ENCODE results near the gene L3MBTL3.

Gene L3MBTL3

DNA sequence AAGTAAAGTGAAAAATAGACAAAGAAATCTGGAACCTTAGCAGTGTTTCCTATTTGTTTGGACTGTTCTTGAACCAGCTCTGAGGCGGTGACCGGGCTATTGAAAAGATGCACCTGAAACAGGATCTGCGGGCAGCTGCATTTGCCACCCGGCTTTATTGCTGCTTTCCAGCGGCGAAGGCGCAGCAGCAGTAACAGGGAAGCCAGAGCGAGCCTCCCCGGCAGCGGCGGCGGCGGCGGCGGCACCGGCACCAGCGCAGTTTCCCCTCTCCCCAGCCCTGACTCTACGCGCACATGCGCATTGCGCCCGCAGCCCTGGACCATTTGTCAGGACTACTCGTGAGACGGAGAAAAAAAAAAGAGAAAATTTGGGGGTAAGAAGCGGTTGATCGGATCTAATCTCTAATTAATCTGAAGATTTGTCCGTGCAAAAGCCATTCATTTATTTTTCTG is at the start of gene L3MBTL3:
Gene L3MBTL3 (plus strand): TSS at position 290 of the 452 bp plus-strand sequence. CDS start 24,119 bp downstream, outside the sequence.
- DNase-seq, result peak; percentile 55

DNA sequence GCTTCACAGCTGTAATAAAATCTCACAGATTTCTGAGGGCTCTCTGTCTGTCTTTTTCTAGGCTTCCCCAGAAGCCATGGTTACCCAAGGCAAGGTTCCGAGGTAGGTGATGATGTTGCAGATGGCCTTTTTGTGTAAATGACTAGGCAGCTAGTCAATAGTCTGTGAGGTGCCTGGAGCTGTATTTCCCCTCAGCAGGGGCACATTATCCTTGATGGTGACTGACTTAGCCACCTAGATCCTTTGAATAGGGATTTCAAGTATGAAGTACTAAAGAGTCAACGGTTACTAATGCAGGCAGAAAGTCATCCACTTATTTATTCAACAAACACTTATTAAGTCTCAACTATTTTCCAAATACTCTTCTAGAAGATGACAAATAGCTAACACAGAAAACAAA is 49.3 kb upstream of the L3MBTL3 start:
- DNase-seq, result no peak

DNA sequence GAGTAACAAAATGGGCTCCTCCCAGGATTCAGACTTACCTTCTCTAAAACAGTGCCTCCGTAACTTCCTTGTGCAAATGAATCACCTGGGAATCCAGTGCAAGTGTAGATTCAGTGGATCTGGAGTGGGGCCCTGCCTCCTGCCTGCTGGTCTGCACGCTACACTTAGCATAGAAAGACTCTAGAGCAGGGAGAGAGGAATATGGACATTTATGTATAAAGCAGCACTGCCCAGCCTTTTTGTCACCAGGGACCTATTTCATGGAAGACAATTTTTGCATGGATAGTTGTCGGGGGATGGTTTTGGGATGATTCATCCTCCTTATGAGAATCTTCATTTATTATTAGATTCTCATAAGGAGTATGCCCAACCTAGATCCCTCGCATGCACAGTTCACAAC is 42.3 kb upstream of the L3MBTL3 start:
- DNase-seq, result no peak

DNA sequence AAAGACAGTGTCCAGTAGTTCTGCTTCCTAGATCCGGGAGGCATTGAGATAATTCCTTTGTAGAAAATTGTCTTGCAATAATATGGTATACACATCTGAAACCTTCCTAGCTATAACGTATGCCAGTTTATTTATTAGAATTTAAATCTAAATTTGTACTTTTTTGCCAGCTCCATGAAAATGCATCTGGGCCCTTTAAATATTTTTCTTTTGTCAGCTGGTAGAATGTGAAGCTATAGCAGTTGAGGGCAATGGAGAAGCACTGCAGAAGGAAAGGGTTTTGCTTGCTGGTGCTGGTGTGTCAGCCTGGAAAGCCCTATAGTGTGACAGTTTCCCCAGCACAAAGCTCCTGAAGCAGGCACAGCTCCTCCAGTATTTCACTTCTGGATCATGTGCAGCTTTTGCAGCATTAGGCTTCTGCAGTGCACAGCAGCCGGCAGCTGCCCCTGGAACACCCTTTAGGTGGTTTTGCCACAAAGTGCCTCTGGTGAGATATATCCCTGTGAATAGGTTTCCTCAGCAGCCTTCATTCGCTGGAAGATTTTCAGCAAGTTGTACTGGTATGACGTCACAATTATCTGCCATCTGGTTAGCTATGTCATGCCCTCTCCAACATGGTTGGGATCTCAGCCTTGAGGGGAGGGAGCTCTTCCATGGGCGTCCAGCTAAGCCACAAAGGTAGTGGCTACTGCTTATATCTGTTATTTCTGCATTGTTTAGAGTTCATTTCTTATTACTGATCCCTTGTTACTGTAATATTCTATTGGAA is 40.0 kb upstream of the L3MBTL3 start:
- DNase-seq, result no peak

DNA sequence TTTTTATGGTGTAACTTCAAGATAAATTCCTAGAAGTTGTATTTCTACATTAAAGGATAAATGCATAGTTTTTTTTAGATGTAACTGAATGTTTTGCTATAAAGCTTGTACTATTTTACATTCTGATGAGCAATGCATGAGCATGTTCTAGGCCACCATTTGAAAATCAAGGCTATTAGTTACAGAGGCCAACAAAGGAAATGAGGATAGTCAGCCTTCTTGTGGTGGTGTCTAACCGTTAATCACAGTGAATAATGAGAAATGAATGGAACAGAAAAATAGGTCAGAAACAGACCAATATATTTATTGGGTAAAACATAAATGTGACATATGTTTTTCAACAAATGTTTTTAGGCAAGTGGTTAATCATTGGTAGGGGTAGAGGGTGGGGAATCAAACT is 37.6 kb upstream of the L3MBTL3 start:
- DNase-seq, result no peak

DNA sequence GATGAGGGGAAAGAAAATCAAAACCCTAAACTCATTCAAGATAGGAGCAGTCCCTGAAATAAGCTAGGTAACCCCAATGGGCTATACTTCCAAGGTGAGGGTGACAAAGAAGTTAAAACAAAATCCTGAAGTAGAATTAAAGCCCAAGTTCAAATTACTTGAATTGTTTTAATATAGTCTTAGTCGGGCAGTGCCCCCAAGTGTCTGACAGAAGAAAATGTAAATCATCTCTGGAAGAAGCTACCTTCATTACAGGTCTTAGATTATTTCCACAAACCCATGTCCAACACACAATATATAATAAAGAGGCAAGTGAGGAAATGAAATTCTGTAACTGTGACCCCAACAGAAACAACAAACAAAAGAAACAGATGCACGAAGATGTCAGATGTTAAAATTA is 36.8 kb upstream of the L3MBTL3 start:
- DNase-seq, result no peak

DNA sequence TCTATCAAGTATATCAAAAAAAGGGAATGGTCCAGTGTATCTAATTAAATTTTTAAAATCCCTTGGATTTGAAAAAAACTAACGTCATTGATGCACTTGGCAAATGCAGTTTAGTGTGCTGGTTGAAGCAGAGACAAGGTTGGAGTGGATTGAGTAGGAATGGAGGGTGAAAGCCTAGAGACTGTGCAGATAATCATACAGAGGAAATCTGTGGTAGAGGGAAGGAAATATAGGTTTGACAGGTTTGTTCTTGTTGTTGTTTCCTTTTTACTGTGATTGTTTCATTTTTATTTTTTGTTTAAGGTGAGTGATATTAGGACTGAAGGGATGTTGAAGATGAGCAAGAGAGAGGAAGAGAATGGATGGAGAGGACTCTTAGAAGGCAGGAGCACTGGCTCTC is 29.0 kb upstream of the L3MBTL3 start:
- DNase-seq, result no peak

DNA sequence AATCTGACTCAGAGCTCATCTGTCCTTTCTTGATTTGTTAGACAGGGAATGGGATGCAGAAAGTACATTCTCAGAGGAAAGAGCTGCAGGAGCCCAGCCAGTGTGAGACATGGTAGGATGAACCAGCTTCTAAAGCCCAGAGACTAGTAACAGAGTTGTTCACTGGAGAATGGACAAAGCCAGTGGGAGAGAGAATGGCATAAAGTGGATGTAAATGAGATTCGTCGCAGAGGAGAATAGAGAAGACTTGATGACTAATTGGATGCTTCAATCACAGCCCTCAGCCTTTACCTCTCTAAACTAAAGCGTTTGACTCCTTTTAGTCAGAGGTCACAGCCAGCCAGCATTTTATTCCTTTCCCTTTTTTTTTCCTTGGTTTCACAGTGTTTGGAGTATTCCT is 25.5 kb upstream of the L3MBTL3 start:
- DNase-seq, result no peak

DNA sequence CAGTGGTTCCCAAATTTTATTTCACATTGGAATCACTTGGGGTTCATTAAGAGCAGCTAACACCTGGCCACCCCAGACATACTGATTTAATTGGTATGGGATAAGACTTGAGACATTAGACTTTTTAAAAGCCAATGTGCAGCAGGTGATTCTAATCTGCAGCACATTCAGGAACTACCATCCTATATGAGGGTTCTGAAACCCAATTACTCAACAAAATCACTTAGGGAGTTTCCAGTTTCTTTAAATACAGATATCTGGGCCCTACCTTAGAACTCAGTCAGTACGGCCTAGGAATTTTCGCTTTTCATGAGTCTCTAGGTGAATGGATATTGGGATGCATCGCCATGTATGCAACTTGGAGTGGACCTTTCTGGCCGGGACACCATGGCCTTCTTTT is 24.0 kb upstream of the L3MBTL3 start:
- DNase-seq, result no peak

DNA sequence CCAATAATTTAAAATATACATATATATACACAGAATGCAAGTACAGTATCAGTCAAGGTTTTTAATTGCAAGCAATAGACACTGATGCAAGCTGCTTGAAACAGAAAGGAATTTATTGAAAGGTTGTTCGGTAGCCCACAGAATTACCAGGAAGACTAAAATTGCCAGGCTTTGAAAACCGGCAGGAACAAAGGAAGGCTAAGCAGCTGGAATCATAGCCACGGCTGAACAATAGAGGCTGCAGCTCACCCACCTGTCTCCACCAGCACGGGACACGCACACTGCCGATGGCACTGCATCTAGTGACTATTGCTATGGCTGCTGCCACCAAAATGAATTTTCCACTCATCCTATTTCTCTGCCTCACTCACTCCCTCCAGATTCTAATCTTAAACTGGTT is 22.0 kb upstream of the L3MBTL3 start:
- no peak for DNase-seq

DNA sequence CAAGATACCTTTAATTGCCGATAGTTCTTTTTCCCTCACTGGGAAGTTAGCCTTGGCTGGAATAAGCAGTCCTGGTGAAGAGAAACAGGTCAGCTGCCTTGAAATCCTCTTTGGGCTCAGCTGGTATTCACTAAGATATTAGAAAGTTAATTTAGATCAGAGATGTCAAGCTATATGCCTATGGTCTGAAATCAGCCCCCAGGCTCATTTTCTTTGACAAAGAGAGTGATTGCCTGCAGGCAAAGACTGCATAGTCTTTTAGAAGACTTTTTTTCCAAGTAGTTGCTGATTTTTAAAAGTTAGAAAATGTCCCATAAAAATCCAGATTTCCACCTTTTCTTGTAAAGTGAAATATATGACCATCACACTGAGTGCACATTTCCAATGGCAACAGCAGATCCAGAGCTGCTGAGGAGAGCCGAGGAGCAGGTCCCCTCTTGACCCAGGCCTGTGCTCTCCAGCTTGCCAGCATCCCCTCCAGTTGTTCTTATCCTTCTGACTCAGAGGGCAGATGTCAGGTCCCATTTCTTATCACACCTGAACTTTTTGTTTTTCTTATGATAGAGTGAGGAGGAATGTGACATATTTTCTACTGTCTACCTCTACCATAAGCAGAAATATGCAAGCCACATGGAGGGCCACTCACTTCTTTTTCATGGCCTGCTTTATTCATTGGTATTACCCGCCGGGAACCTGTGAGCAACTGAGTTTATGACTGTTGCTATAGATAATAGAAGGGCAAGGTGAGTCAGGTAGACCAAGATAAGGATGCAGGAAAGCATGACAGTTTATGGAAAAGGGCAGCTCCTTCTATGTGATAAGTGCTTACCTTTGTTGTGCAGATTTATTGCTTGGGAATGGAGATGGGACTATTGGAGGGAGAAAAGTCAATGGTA is 17.6 kb upstream of the L3MBTL3 start:
- DNase-seq, result no peak

DNA sequence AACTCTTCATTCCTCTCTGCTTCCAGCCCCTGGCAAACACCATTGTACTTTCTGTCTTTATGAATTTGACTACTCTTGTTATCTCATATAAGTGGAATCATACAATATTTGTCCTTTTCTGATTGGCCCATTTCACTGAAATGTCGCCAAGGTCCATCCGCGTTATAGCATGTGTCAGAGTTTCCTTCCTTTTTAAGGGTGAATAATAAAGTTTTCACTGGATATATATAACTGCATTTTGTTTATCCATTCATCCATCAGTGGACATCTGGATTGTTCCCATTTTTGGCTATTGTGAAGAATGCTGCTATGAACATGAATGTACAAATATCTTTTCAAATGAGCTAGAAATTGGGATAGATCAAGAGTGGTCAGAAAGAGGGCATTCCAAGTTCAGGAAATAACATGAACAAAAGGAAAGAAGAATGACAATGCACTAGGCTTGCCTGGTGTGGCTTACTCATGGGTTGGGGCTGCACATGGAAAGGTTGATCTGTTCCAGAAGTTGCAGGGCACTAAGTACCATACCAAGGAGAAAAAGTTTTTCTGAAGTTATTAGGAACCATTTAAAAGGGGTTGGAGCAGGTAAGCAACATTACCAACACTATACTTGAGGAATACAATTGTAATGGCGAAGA is 10.0 kb upstream of the L3MBTL3 start:
- DNase-seq, result no peak

DNA sequence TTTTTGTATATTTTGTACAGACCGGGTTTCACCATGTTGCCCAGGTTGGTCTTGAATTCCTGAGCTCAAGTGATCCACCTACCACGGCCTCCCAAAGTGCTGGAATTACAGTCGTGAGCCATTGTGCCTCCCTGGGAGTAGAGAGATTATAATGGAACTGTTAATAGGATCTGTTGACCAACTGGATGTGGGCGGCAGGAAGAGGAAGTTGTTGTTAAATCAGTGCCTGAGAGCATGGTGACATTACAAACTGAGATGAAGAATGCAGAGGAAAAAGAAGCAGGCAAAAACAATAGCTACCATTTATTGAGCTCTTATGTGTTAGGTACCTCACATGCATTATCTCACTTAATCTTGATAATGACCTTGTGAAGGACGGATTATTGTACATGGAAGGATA is 9.2 kb upstream of the L3MBTL3 start:
- DNase-seq, result no peak

DNA sequence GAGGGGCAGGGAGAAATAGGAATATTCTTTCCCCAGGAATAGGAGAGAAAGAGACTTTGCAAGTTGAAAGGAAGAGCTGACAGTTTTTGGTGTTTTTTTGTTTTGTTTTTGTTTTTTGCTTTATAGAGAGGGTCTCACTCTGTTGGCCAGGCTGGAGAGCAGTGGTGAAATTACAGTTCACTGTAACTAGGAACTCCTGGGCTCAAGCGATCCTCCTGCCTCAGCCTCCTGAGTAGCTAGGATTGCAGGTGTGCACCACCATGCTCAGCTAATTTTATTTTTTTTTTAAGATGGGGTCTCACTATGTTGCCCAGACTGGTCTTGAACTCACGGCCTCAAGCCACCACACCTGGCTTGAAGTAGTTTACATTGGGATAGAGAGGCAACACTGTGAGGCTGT is 8.0 kb upstream of the L3MBTL3 start:
- no peak for DNase-seq

DNA sequence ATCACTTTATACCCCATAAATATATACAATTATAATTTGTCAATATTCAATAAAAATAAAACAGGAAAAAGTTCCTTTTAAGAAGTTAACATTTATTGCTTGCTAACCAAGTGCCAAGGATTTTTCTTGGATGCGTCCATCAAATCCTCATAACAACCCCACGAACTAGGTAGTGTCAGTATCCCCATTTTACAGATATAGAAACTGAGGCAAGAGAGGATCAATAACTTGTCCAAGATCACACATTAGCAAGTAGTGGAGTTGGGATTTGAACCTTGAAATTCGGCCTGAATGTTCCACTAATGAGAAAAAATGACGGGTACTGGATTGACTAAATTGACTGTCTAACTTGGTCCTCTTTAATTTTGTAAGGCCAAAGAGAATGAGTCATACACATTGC is 5.7 kb upstream of the L3MBTL3 start:
- DNase-seq, result no peak

DNA sequence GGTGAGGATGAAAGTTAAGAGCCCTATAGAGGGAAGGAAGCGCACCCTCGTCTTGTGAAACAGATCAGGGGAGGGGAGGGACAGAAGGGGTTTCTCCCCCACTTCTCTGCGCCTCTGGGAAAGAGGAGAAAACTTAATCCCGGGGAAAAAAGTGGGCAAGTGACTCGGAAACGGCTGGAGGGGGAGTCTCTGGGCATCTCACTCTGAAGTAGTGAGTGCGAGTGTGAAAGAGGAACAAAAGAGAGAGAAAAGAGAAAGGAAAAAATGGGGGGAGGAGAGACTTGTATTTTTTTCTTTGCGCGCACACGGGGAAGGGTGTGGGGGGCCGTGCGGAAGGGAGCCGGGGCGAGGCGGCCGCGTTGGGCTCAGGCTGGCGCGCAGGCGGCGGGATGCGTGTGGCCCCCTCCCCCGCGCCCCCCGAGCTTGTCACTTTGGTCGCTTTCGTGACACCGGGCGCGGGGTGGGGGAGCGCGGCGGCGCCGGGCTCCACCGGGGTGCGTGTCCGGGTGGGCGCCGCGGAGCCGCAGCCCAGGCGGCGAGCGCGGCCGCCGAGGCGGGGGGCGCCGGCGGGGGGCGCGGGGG is 454 bp downstream of the L3MBTL3 start:
- no peak for DNase-seq

DNA sequence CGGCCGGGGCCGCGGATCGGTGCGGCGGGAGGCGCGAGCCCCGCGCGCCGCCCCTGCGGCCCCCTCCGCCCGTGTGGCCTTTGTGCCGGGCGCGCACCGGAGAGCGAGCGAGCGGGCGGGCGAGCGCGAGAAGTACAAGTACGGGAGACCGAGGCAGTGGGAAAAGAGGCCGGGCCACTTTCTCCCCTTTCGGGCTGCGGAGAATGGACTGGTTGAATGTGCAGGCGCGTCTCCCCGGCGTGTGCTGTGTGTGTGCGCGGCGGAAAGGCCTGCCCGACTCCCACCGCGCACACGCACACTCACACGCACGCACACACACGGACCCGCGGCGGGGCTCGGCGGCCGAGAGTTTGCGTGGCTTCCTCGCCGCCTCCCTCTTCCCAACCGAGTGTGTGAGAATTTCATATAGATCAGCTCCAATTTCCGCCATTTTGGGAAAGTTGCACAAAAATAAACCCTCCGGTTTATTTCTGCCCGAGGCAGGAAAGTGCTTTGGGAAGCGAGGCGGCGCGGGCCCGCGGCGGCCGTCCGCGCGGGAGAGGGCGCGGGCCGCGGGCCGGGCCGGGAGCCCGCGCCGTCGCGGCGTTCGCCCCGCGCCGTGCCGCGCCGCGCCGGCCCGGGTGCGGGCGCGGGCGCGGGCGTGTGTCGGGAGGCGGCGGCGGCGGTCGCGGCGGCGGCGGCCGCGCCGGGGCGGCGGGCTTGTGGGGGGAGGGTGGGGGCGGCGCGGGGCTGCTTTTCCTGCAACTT is 1.1 kb downstream of the L3MBTL3 start:
- DNase-seq, result peak; percentile 29

DNA sequence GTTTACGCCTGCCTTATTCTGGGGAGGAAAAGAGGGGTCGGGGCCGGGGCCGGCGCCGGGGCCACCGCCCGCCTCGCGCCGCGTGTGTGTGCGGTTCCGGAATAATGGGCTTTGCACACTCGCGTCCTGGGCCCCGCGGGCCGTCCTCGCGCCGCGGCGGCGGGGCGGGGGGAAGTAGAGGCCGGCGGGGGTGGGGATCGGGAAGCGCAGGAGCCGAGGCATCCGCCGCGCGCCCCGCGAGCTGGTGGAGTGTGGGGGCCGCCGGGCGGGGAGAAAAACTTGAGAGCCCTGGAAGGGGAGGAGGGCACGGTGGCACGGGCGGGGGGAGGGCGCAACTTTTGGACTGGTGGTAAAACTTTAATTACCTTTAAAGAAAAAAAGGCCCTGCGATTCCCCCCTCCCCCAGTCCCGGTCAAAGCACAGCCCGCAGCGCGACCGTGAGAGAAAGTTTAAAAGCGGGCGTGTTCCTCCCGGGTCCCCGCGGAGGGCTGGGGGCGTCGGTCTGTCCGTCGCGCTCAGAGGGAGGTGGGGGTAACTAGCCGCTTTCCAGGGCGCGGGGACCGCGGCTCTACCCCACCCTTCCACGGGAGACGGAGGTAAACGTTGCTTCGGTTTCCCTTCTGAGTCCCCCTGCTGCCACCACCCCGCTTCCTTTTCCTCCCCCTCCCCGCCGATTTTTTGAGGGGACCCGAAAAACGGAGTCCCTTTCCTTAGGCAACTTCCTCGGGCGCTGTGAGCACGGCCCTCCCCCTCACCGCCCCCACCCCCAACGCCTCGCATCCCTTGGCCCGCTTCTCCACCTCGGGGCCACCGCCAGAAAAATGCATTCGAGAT is 1.9 kb downstream of the L3MBTL3 start:
- DNase-seq, result no peak

DNA sequence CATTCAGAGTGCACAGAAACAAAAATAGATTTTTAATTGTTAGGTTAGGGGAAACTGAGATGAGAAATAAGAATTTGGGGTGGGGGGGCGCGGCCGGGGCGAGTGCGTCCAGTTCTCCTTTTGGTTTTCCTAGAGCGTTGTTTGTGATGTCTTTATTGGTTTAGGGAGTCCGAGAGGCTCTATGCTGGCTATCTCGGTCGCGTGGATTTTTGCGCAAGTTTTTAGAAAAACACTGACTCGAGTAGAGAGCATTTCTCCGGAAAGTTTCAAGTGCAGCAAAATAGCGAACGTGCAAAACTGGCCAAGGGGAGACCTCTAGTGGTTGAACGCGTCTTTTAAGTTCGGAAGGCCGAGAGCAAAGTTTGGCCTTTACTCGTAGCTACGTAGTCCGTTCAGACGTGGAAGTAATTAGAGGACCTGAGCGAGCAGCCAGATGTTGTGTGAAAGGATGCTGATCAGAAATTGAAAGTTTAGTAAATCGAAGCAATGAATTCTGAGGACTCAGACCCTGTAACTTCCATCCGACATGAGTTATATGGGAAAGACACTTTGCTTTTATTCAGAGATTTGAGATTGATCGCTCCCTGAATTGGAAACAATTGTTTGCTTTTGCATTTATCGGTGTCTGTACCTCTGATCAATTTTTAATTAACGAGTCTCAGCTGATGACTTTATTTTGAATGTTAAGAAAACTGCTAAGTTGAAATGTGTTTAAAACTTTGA is 2.7 kb downstream of the L3MBTL3 start:
- DNase-seq, result peak; percentile 79

DNA sequence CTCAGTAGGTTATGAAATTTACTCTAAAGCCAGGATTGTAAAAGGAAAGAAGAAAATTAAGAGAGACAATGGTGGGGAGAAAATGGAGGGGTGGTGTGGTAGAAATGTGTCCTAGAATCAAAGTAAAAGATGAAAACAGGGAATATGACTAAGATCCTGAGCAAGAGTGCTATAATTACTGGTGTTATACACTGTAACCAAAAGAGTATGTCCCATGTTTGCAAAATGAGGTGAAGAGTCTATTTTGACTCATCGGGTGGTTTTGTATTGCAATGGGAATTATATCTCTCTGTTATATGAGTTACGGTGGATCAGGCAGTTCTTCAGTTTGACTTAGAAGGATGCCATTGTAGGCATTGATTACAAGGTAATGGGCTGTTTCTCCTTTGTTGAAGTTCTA is 8.5 kb downstream of the L3MBTL3 start:
- no peak for DNase-seq

DNA sequence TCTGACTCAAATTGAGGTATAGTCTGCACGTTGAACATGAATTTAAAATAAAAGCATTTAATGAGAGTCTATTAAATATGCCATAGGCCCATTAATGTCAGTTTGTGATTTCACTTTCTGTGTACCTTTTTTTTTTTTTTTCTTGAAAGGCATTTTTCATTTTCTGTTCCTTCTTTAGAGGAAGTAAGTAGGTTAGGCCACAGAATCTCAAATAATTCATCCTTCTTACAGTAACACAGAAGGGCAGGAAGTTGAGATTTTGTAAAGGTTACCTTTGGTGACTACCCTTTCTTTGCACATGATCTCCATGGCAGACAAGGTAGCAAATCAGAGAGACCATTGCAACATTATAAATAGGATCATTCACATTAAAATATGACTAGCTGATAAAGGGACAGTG is 9.6 kb downstream of the L3MBTL3 start:
- DNase-seq, result no peak

All from RPMI8226 (cell line).